T-cell (primary cell): ENCODE data around the gene NAA30. TPM values are rescaled to one million over a fixed set of nuclear protein-coding genes. Genes with fewer than 3 reads are reported as not detected.
"Not testable (repeated sequence)": the region's sequence is repeated elsewhere in the genome, so short reads cannot be mapped to it uniquely, and the experiment has no call there.

ENCODE experiments used
- ATAC-seq, 4 experiments: fragments of 200-7000 bp in 3 of 4; fragments of 150-1000 bp in 1 of 4; cut with Tn5 transposase; replicated peaks in 1 of 4; 1 replicate in 3 of 4; 2 replicates in 1 of 4; pipeline ENCODE4 v1.10.0; 2021; ENCODE audit warnings: moderate library complexity in 3 of 4, mild to moderate bottlenecking in 2 of 4, moderate number of reproducible peaks in 1 of 4
- CTCF ChIA-PET, 2 donors: fragments of 300-600 bp; sonication (Branson Sonifier 250); formaldehyde crosslinking; loops; one replicate each; lab custom pipeline; 2022; ENCODE audit warnings: antibody characterized with exemption in 2 of 2; lab: Charles Lee
- POLR2A ChIA-PET, 2 donors: fragments of 300-600 bp; sonication (Branson Sonifier 250); formaldehyde crosslinking; loops; one replicate each; lab custom pipeline; 2022; ENCODE audit warnings: antibody characterized with exemption in 2 of 2; lab: Charles Lee
- DNase-seq, 35 experiments: peaks; one replicate each; pipeline versions ENCODE4 v3.0.0 to v3.0.0-alpha.2; 2013 to 2023
- H3K27ac ChIP-seq: one replicate; pipeline ENCODE4 v1.5.1; 2013; ENCODE audit warnings: low read length
- H3K27me3 ChIP-seq, 2 experiments: replicated peaks in 1 of 2; 1 replicate in 1 of 2; 2 replicates in 1 of 2; pipeline versions ENCODE4 v1.6.1 to v1.7.0; 2013; ENCODE audit warnings: low read length in 1 of 2, mixed read lengths in 1 of 2; ENCODE audit not compliant: control insufficient read depth in 2 of 2, insufficient read depth in 2 of 2; ENCODE audit errors: extremely low read depth in 1 of 2
- H3K36me3 ChIP-seq, 2 donors: 1 replicate in 1 of 2; 2 replicates in 1 of 2; pipeline versions ENCODE4 v1.6.1 to v1.7.0; 2013; ENCODE audit warnings: low read length in 1 of 2; ENCODE audit not compliant: control insufficient read depth in 2 of 2, insufficient read depth in 1 of 2; ENCODE audit errors: extremely low read depth in 1 of 2
- H3K4me1 ChIP-seq, 2 experiments: 1 replicate in 1 of 2; 2 replicates in 1 of 2; pipeline versions ENCODE4 v1.6.1 to v1.7.0; 2013; ENCODE audit warnings: low read length in 2 of 2, mixed read lengths in 1 of 2; ENCODE audit not compliant: insufficient read depth in 2 of 2, control insufficient read depth in 1 of 2; ENCODE audit errors: extremely low read depth in 1 of 2
- H3K4me3 ChIP-seq, 2 donors: 1 replicate in 1 of 2; 2 replicates in 1 of 2; pipeline versions ENCODE4 v1.5.1 to v1.7.0; 2013; ENCODE audit warnings: mild to moderate bottlenecking in 2 of 2, low read length in 1 of 2, moderate library complexity in 1 of 2; ENCODE audit not compliant: control insufficient read depth in 1 of 2; ENCODE audit errors: extremely low read depth in 1 of 2
- H3K9me3 ChIP-seq: 2 replicates; pipeline ENCODE4 v1.7.0; 2013
- H3K27ac Mint-ChIP-seq, 2 donors: one replicate each; pipeline ENCODE4 v1.8.0; 2020 to 2021; ENCODE audit warnings: mild to moderate bottlenecking in 2 of 2, mixed read lengths in 2 of 2
- H3K27me3 Mint-ChIP-seq, 2 donors: one replicate each; pipeline ENCODE4 v1.8.0; 2021 to 2022; ENCODE audit warnings: mixed read lengths in 2 of 2
- H3K36me3 Mint-ChIP-seq: one replicate; pipeline ENCODE4 v1.8.0; 2021; ENCODE audit warnings: mixed read lengths
- H3K4me1 Mint-ChIP-seq, 3 donors: one replicate each; pipeline ENCODE4 v1.8.0; 2020 to 2022; ENCODE audit warnings: mixed read lengths in 3 of 3, mild to moderate bottlenecking in 1 of 3
- H3K4me3 Mint-ChIP-seq, 3 donors: one replicate each; pipeline ENCODE4 v1.8.0; 2020 to 2022; ENCODE audit warnings: mild to moderate bottlenecking in 3 of 3, mixed read lengths in 3 of 3, moderate library complexity in 3 of 3
- H3K9me3 Mint-ChIP-seq, 3 donors: one replicate each; pipeline ENCODE4 v1.8.0; 2020 to 2022; ENCODE audit warnings: mixed read lengths in 3 of 3
- WGBS: methylation state at CpG from one replicate; pipeline ENCODE4 v1.1.5; 2013; ENCODE audit warnings: missing lambda C conversion rate; ENCODE audit not compliant: insufficient coverage; 5-methylcytosine and 5-hydroxymethylcytosine counted together
- total RNA-seq, 35 experiments: library from RNA in 6 of 35; stranded (reverse) in 6 of 35; fragments of 120-200 nt in 1 of 35; gene quantifications; one replicate each; pipeline versions ENCODE4 v1.2.1 to v1.2.4 and lab custom pipeline; 2013 to 2026

NAA30 gene
- 10 to 100 TPM; 13.6 to 21.2 (median 16.2) TPM for total RNA-seq
- total RNA-seq (2013): 19.5 TPM
- total RNA-seq (lab: John Stamatoyannopoulos, UW): 37.1 to 79.2 (median 54.2) reads per million in 29 experiments

- Mint-ChIP-seq H3K36me3 (peaks cover 4% of the 10 kb centered on the region), H3K4me1 (peaks cover 45 to 48% (median 46%) of the 10 kb centered on the region in 3 donors), H3K4me3 (peak within 1 kb of the TSS; percentile 88 to 96 (median 94)), H3K9me3 (no peaks in the 10 kb centered on the region), H3K27me3 (no peaks in the 10 kb centered on the region), H3K27ac (peak within 1 kb of the TSS; percentile 96)
- ChIA-PET CTCF (interaction anchor here in 1 of 2 donors (0.6 to 1.3 kb wide), 4 partner anchors 10 to 812 kb away, joined by 3 to 7 read pairs (median 3); partner anchors contain the start of gene TMEM260), POLR2A (interaction anchor here (0.6 kb wide), 3 partner anchors 121 to 884 kb away, joined by 3 to 4 read pairs (median 3); partner anchors contain the start of genes AP5M1 (in 1 of the 2) and EXOC5 (in 1 of the 2))
- no peaks in the 10 kb centered on the region for H3K27me3 ChIP-seq
- ATAC-seq (peak; percentile 86 to 91 (median 90)), DNase-seq (peak; percentile 83 to 96 (median 93))
- H3K27ac ChIP-seq: peak within 1 kb of the TSS; percentile 71
- H3K4me3 ChIP-seq: peak within 1 kb of the TSS; percentile 71 to 72
- H3K9me3 ChIP-seq: no peaks in the 10 kb centered on the region
- peaks cover 14 to 18% of the 10 kb centered on the region in 2 experiments for H3K4me1 ChIP-seq
- WGBS: under 1% methylated on average over 47 of the region's 62 CpGs
- H3K36me3 ChIP-seq: no peaks in the 10 kb centered on the region
Measured at GRCh38 chr14:57390037-57390805, at the start of gene NAA30. Gene NAA30 (plus strand): TSS chr14:57390586. CDS start chr14:57390958, 372 bp downstream.

- H3K4me3 ChIP-seq, H3K27ac ChIP-seq, H3K4me1 Mint-ChIP-seq, H3K36me3 Mint-ChIP-seq, DNase-seq, CTCF ChIA-PET, H3K9me3 Mint-ChIP-seq, H3K4me1 ChIP-seq, H3K36me3 ChIP-seq, H3K9me3 ChIP-seq, ATAC-seq, H3K27me3 ChIP-seq, H3K27ac Mint-ChIP-seq, POLR2A ChIA-PET: not testable (repeated sequence)
- Mint-ChIP-seq H3K4me3 (peak overlapping the region in 1 of 3 donors; percentile 28), H3K27me3 (peaks cover 11 to 25% of the 10 kb centered on the region in 2 donors)
- whole genome bisulfite sequencing: 86% methylated on average over 27 of the region's 34 CpGs
Measured at GRCh38 chr14:57343545-57344297, 46.7 kb upstream of the NAA30 start.

- peaks cover 11 to 34% of the 10 kb centered on the region in 2 donors for H3K27me3 Mint-ChIP-seq
- CTCF ChIA-PET: interaction anchor here in 1 of 2 donors (0.6 kb wide), 1 partner anchor 93 kb away, joined by 3 read pairs; no protein-coding TSS in a partner anchor
Measured at GRCh38 chr14:57345106-57345505, 45.3 kb upstream of the NAA30 start.

GRCh38 chr14:57346741-57347140 lies 43.6 kb upstream of the NAA30 start:
- no peak overlapping the region for H3K4me3 ChIP-seq
- no peaks in the 10 kb centered on the region for H3K36me3 ChIP-seq
- no peak overlapping the region for H3K27ac ChIP-seq
- H3K4me3 Mint-ChIP-seq: no peak overlapping the region
- no peaks in the 10 kb centered on the region for H3K4me1 Mint-ChIP-seq
- H3K4me1 ChIP-seq: no peaks in the 10 kb centered on the region
- WGBS: no CpG with 5 or more reads among the region's 2 CpGs
- ChIA-PET CTCF (no interaction called here), POLR2A (no interaction called here)
- ATAC-seq (no peak), DNase-seq (no peak)
- no peaks in the 10 kb centered on the region for H3K9me3 ChIP-seq
- peaks cover 0 to 3% (median 0%) of the 10 kb centered on the region in 3 donors for H3K9me3 Mint-ChIP-seq
- no peak overlapping the region for H3K27ac Mint-ChIP-seq
- peaks cover 0 to 17% of the 10 kb centered on the region in 2 experiments for H3K27me3 ChIP-seq
- no peaks in the 10 kb centered on the region for H3K36me3 Mint-ChIP-seq
- H3K27me3 Mint-ChIP-seq: peaks cover 14 to 38% of the 10 kb centered on the region in 2 donors

More at GRCh38 chr14:57345106-57345505, 45.3 kb upstream of the NAA30 start:
- peaks cover 0 to 4% (median 4%) of the 10 kb centered on the region in 3 donors for H3K9me3 Mint-ChIP-seq
- H3K4me1 Mint-ChIP-seq: no peaks in the 10 kb centered on the region
- H3K27me3 ChIP-seq: peaks cover 0 to 10% of the 10 kb centered on the region in 2 experiments
- H3K27ac ChIP-seq: no peak overlapping the region
- WGBS: 76% methylated on average over 7 of the region's 9 CpGs
- no peaks in the 10 kb centered on the region for H3K4me1 ChIP-seq
- DNase-seq: no peak
- POLR2A ChIA-PET: interaction anchor here in 1 of 2 donors (0.6 kb wide), 1 partner anchor 30 kb away, joined by 4 read pairs; no protein-coding TSS in a partner anchor
- H3K4me3 ChIP-seq: no peak overlapping the region
- no peak for ATAC-seq
- H3K9me3 ChIP-seq: no peaks in the 10 kb centered on the region
- H3K4me3 Mint-ChIP-seq: no peak overlapping the region
- no peaks in the 10 kb centered on the region for H3K36me3 ChIP-seq
- no peak overlapping the region for H3K27ac Mint-ChIP-seq
- no peaks in the 10 kb centered on the region for H3K36me3 Mint-ChIP-seq

GRCh38 chr14:57352396-57353170 lies 37.8 kb upstream of the NAA30 start:
- no peaks in the 10 kb centered on the region for H3K36me3 ChIP-seq
- Mint-ChIP-seq H3K36me3 (no peaks in the 10 kb centered on the region), H3K27me3 (peaks cover 23 to 24% of the 10 kb centered on the region in 2 donors), H3K27ac (no peak overlapping the region), H3K4me3 (no peak overlapping the region), H3K9me3 (peaks cover 0 to 4% (median 0%) of the 10 kb centered on the region in 3 donors), H3K4me1 (no peaks in the 10 kb centered on the region)
- H3K27me3 ChIP-seq: peaks cover 4 to 11% of the 10 kb centered on the region in 2 experiments
- WGBS: 77% methylated on average over 7 of the region's 9 CpGs
- ATAC-seq: no peak
- CTCF ChIA-PET: no interaction called here
- POLR2A ChIA-PET: interaction anchor here in 1 of 2 donors (0.6 kb wide), 1 partner anchor 99 kb away, joined by 4 read pairs; no protein-coding TSS in a partner anchor
- DNase-seq: no peak
- H3K4me3 ChIP-seq: no peak overlapping the region
- H3K9me3 ChIP-seq: no peaks in the 10 kb centered on the region
- no peaks in the 10 kb centered on the region for H3K4me1 ChIP-seq
- no peak overlapping the region for H3K27ac ChIP-seq
